GM23248 (cell line): ENCODE measurements around the gene RNU1-4.
"Not testable (repeated sequence)": the region's sequence is repeated elsewhere in the genome, so short reads cannot be mapped to it uniquely, and the experiment has no call there.

Source experiments
- EZH2 ChIP-seq: fragments of 200-600 bp; sonication (generic); IDR thresholded peaks from 2 replicates; pipeline ENCODE4 v1.6.1; 2018; ENCODE audit warnings: antibody characterized with exemption, mild to moderate bottlenecking; ENCODE audit not compliant: insufficient read depth, poor library complexity, severe bottlenecking
- EZH2phosphoT487 ChIP-seq: fragments of 200-600 bp; sonication (generic); IDR thresholded peaks from 2 replicates; pipeline ENCODE4 v1.6.1; 2018; ENCODE audit warnings: antibody characterized with exemption, moderate library complexity, mild to moderate bottlenecking, low read depth; ENCODE audit not compliant: insufficient read depth

DNA sequence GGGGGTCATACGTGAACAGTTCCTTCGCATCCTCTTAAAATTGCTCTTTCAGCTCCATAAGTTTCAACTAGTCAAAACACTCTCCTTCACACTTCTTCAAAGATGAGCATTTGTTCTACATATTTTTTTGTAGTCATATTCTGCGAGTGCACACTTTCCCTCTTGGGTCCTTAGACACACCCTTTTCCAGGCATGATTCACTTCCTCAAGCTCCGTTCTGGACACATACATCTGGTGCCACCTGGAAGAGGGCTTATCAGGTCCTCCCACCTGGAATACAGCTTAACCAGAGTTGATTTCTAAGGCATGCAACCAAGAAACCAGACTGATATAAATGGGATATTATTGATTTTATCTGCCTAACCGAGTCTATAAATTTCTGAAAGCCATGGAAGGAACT lies 47.4 kb downstream of the RNU1-4 start:
- TF ChIP-seq EZH2phosphoT487, EZH2: not testable (repeated sequence)
